ENCODE results near the gene NCK1.

GRCh38 chr3:136962927-136963326, 100.9 kb downstream of the NCK1 start:
- TF ChIP-seq, protein P1, sequence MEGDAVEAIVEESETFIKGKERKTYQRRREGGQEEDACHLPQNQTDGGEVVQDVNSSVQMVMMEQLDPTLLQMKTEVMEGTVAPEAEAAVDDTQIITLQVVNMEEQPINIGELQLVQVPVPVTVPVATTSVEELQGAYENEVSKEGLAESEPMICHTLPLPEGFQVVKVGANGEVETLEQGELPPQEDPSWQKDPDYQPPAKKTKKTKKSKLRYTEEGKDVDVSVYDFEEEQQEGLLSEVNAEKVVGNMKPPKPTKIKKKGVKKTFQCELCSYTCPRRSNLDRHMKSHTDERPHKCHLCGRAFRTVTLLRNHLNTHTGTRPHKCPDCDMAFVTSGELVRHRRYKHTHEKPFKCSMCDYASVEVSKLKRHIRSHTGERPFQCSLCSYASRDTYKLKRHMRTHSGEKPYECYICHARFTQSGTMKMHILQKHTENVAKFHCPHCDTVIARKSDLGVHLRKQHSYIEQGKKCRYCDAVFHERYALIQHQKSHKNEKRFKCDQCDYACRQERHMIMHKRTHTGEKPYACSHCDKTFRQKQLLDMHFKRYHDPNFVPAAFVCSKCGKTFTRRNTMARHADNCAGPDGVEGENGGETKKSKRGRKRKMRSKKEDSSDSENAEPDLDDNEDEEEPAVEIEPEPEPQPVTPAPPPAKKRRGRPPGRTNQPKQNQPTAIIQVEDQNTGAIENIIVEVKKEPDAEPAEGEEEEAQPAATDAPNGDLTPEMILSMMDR (IDR thresholded peaks at IDR 0.05; ENCODE audit: low read depth, low read length): no peak
- TF ChIP-seq POLR2A (IDR thresholded peaks at IDR 0.05; ENCODE audit: extremely low read depth, insufficient read length) (no peak), MYC (IDR thresholded peaks at IDR 0.05; ENCODE audit: low read depth, low read length) (no peak), MAX (IDR thresholded peaks at IDR 0.05; ENCODE audit: low read depth, low read length) (no peak)
